Inferior parietal cortex (tissue), 1 donor: ENCODE measurements around the gene HES4.
"Not testable (repeated sequence)": the region's sequence is repeated elsewhere in the genome, so short reads cannot be mapped to it uniquely, and the experiment has no call there.

Experiments used
- DNase-seq: peaks from one replicate; pipeline ENCODE4 v3.0.0-alpha.2; 2016; ENCODE audit errors: extremely low spot score

HES4 gene

GRCh38 chr1:998745-998994, 1.2 kb downstream of the HES4 start:
- no peak for DNase-seq

DNA sequence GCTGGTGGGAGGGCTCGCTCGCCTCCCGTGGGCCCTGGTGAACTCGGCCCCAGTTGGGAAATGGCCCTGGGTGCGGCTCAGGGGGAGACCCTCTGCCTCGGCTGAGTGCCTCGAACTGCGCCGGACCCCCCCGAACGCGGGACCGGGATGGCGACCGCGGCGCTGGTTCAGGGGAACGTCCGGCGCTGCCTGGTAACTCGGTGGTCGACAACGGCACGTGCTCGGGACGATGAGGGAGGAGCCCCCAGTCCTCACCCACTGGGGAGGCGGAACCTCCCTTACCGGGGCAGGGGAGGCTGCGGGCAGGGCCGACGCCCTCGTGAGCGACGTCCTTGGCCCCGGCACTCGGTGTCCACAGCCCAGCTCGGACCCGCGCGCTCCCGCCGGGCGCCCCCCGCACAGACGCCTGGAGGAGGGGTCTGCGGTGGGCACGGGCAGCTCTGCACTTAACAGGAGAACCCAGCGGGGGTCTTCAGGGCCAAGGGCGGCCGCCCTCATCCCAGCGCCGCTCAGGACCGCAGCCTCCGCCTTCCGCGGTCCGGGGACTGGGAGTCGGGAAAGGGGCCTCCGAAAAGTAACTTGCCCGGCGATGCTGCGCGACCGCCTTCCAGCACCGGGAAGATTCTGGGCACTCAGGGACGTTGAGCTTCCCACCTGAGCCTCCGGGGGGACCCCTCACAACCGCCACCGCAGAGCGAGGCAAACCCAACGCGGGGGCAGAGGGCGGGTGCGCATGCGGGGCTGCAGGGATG, 1.7 kb downstream of the HES4 start:
- DNase-seq = no peak

DNA sequence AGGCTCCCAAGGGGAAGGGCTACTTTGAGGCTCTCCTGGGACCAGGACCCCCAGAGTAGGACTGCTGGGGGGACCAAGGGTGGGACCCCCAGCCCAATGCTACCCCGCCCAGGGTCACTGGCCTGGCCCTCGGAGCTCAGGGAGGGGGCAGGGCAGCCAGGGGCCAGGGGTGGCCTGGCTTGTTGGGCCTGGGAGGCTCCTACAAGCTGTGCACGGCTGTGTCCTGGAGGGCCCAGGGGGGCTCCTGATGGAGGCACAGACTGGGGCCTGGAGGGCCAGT, 2.2 kb downstream of the HES4 start:
- DNase-seq = no peak

GRCh38 chr1:996851-997712, 2.8 kb downstream of the HES4 start:
- no peak for DNase-seq

DNA sequence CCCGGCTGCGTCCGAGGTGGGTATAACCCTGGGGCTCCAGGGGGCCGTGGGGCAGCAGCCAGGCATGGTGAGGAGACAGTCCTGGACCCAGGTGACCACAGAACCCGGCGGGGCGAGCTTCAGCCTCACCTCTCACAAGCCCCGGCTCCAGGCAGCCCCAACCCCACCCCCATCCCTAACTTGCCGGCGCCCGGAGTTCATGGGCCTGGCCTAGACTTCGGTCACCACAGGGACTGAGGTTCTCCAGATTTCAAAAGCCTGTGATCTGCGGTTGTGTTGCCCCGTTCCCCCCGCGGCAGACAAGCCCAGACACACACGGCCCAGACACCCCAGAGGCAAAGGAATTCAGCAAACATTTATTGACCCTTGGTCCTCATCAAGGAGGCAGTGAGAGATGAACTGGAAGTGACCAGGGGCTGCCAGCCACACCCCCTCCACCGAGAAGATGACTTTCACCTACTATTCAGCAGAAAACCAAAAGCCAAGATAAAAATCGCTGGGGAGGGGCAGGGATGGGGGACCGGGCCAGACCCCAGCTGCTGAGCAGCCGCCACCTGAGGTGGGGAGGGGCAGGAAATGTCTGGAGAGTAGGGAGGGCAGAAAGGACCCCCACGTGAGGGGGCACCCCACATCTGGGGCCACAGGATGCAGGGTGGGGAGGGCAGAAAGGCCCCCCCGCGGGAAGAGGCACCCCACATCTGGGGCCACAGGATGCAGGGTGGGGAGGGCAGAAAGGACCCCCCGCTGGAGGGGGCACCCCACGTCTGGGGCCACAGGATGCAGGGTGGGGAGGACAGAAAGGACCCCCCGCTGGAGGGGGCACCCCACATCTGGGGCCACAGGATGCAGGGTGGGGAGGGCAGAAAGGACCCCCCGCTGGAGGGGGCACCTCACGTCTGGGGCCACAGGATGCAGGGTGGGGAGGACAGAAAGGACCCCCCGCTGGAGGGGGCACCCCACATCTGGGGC, 3.9 kb downstream of the HES4 start:
- DNase-seq = no peak

GRCh38 chr1:994546-994945, 5.4 kb downstream of the HES4 start:
- not testable (repeated sequence) for DNase-seq

DNA sequence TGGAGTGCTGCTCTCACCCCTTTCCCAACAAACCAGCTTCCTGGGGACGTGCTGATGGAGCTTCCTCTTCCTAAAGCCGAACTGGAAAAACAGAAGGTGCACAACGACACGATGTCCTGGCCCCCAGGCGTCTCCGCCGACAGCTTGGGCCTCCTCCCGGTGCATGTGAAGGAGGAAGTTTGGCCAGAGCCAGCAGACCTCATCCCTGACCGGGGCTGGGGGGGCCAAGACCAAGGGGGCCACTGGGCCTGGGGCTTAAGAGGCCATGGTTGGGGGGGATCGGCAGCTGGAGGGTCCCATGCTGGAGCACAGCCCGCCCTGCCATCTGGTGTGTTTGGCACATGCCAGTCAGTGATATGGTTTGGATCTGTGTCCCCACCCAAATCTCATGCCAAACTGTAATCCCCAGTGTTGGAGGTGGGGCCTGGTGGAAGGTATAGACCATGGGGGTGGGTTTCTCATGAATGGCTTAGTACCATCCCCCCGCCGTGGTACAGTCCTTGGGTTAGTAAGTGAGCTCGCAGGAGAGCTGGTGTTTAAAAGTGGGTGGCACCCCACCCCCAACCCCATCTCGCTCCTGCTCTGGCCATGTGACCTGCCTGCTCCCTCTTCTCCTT, 6.4 kb downstream of the HES4 start:
- no peak for DNase-seq

GRCh38 chr1:992362-992761, 7.5 kb downstream of the HES4 start:
- DNase-seq = no peak

DNA sequence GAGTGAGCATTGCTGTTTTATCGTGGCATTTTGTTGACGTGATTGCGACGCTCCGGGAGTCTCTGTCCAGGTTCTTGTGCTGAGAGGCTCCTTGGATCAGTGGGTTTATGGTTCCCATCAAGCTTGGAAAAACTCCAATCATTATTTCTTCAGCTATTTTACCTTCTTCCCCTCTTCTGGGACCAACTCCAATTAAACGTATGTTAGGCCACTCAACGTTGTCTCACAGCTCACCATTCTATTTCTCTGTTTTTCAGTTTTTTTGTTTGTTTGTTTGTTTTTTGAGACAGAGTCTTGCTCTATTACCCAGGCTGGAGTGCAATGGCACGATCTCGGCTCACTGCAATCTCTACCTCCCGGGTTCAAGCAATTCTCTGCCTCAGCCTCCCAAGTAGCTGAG, 8.0 kb downstream of the HES4 start:
- DNase-seq = no peak

GRCh38 chr1:991275-991674, 8.6 kb downstream of the HES4 start:
- DNase-seq = not testable (repeated sequence)

DNA sequence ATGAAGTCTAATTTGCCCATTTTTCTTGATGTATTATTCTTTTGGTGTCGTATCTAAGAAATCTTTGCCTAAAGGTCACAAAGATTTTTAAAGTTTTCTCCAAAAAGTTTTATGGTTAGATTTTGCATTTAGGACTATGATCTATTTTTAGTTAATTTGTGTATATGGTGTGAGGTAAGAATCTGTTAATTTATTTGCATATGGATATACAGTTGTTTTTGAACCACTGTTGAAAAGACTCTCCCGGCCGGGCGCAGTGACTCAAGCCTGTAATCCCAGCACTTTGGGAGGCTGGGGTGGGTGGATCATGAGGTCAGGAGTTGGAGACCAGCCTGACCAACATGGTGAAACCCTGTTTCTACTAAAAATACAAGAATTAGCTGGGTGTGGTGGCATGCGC, 11.8 kb downstream of the HES4 start:
- not testable (repeated sequence) for DNase-seq

GRCh38 chr1:985126-985525, 14.8 kb downstream of the HES4 start:
- no peak for DNase-seq

GRCh38 chr1:984476-984814, 15.5 kb downstream of the HES4 start:
- no peak for DNase-seq

DNA sequence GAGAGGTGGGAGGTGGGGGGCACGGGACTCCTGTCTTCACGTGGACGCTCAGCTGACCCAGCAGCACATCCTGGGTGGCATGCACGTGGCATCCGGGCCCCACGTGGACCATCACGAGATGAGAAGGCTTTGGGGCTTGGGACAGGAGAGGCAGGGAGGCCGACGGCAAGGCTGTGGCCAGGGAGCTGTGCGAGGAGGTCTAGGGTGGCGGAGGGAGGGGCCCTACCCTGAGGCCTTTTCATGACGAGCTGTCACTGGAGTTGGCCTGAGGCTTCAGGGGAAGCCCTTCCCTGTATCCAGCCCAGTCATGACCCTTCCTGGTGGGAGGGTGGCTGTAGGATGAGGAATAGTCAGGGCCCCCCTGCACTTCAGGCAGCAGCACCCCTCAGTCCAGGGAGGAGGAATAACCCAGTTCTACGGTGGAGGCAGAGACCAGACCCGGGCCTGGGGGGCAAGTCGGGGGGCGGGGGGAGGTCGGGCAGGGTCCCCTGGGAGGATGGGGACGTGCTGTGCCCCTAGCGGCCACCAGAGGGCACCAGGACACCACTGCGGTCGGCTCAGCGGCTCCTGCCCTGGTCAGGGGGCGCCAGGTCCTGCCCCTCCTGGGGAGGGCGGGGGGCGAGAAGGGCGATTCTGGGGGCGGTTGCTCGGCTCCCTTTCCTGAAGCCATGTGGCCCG, 16.0 kb downstream of the HES4 start:
- DNase-seq = no peak

DNA sequence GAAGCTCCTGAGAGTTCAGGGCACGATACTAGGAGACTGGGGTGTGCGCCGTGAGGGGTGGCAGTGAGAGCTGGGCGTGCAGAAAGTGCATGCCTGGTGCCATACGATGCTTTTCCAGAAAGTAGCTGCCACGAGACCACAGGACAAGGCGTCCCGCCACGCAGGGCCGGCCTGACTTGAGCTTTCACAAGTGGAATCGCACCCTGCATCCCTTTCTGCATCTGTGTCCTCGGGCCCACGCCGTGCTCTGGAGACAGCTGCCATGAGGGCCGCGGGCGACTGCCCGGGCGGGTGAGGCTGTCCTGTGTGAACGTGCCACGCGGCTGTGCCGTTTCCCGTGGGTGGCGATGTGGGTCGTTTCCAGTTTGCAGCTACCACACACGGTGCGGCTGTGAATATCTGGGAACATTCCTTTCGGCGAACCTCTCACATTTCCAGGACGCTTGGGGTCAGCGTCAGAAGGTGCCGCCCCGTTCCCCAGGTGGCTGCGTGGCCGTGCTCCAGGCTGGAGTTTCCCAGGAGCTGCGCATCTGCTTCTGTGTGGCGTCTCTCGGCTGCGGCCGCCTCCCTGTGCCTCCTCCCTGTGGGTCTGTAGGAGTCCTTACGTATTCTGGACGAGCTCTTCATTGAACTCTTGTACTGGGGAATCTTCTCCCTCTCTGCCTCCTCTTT, 17.0 kb downstream of the HES4 start:
- DNase-seq = no peak

- no peak for DNase-seq
These were observed 17.8 kb downstream of the HES4 start, which contains the start of gene PERM1 for GRCh38 chr1:981955-982558. Gene PERM1, minus strand, starts transcription at chr1:982093. Its CDS starts 1,064 bp downstream, at chr1:981029.

DNA sequence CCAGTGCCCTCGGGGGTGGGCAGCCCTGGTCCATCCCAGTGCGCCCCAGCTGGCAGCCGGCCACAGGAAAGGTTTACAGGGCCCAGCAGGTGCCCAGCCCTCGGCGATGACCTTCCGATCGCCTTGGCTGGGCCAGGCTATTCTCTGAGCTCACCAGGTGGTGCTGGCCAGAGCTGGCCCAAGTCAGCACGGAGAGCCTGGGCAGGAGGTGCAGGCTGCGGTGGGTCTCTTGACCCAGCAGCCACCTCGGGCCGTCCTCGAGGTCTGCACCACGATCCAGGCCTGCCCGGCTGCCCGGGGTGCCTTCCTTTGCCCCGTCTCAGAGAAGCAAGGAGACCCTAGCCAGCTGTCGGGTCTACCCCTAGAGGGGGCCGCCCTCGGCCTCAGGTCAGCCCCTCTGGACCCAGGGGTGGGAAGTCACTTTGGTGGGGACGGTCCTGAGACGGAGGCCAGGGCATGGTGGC, 18.4 kb downstream of the HES4 start:
- DNase-seq = no peak

- DNase-seq = no peak
These were observed 19.1 kb downstream of the HES4 start for GRCh38 chr1:980602-981395.

DNA sequence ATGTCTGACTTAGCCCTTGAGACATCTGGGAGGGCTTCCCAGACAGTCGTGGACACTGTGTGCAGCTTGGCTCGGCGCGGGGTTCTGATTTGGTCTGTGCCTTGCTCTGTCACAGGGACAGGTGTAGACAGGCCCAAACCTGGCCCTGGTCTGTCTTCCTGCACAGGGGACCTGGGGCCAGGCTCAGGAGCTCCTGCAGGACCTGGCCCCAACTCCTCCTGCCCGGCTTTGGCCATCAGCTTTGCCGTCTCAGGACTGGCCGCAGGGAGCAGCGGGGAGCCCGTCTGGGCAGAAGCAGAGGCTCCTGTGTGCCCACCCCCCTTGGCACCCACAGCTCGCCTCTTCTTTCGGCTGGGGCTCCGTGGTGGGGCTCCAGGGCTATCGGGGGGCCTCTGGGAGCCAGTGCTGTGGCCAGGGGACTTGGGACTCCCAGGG, 19.7 kb downstream of the HES4 start:
- no peak for DNase-seq

DNA sequence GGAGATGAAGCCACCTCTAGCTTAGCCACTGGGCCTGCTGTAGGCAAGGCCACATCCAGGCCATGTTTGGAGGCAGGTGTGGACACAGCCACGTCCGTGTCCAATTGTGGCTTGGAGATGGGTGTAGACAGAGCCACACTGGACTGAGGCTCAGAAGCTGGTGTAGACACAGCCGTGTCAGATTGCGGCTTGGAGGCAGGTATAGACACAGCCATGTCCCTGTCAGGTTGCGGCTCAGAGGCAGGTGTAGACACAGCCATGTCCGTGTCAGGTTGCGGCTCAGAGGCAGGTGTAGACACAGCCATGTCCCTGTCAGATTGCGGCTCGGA, 20.2 kb downstream of the HES4 start:
- no peak for DNase-seq
